Spleen (tissue), 7 donors: Measurements from ENCODE around the gene HRH2.

Experiments
- POLR2A ChIP-seq, 3 donors: fragments of 450-650 bp; IDR thresholded peaks; one replicate each; pipeline ENCODE4 v1.5.1; 2017; ENCODE audit warnings: antibody characterized with exemption in 3 of 3, mild to moderate bottlenecking in 1 of 3
- POLR2AphosphoS5 ChIP-seq, 3 donors: sonication (generic); formaldehyde crosslinking; IDR thresholded peaks; one replicate each; pipeline ENCODE4 v1.5.1; 2017; ENCODE audit warnings: antibody characterized with exemption in 3 of 3
- TF ChIP-seq, protein P1 (sequence below), 11 experiments: fragments of 200-600 bp in 7 of 11; fragments of 450-650 bp in 4 of 11; sonication (generic) in 4 of 11; IDR thresholded peaks in 8 of 11; conservative IDR thresholded peaks in 3 of 11; 1 replicate in 7 of 11; 2 replicates in 4 of 11; pipeline versions ENCODE4 v1.4.0 to v1.8.0; 2016 to 2021; ENCODE audit warnings: antibody characterized with exemption in 11 of 11, inconsistent platforms in 4 of 11, mild to moderate bottlenecking in 1 of 11
- donor health status: DM: no; HTN: no; CAD: no; lungs with moderate emphysema.
- donor health status: DM: no; HTN: no; CAD: no.
- donor health status: DM: no; HTN: no; CAD: no.

DNA sequence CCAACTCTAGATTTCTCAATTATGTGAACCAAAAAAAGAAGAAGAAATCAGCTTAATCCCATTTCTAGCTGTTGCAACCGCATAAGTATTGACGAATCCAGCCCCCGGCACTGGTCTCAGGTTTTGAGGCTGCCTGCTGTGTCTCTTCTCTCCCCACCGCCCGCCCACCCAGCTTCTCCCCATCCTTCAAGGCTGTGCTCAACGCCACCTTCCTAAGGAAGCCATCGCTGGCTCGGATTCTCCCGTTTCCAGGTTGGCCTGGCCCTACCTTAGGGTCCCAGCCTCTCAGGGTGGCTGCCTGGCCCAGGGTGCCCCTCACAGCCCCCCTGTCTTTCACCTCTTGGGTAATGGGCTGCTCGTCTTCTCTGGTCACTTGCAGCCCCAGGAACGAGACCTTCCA is 77.8 kb downstream of the HRH2 start:
- TF ChIP-seq, protein P1, sequence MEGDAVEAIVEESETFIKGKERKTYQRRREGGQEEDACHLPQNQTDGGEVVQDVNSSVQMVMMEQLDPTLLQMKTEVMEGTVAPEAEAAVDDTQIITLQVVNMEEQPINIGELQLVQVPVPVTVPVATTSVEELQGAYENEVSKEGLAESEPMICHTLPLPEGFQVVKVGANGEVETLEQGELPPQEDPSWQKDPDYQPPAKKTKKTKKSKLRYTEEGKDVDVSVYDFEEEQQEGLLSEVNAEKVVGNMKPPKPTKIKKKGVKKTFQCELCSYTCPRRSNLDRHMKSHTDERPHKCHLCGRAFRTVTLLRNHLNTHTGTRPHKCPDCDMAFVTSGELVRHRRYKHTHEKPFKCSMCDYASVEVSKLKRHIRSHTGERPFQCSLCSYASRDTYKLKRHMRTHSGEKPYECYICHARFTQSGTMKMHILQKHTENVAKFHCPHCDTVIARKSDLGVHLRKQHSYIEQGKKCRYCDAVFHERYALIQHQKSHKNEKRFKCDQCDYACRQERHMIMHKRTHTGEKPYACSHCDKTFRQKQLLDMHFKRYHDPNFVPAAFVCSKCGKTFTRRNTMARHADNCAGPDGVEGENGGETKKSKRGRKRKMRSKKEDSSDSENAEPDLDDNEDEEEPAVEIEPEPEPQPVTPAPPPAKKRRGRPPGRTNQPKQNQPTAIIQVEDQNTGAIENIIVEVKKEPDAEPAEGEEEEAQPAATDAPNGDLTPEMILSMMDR (IDR thresholded peaks at IDR 0.05 in 8 of 11, conservative IDR thresholded peaks at IDR 0.05 in 3 of 11), result no peak
- TF ChIP-seq POLR2AphosphoS5 (IDR thresholded peaks at IDR 0.05), result no peak
- TF ChIP-seq POLR2A (IDR thresholded peaks at IDR 0.05), result no peak
